ENCODE results near the gene FAT1.

GRCh38 chr4:186584912-186585311 is 138.7 kb downstream of the FAT1 start:
- TF ChIP-seq, protein P1, sequence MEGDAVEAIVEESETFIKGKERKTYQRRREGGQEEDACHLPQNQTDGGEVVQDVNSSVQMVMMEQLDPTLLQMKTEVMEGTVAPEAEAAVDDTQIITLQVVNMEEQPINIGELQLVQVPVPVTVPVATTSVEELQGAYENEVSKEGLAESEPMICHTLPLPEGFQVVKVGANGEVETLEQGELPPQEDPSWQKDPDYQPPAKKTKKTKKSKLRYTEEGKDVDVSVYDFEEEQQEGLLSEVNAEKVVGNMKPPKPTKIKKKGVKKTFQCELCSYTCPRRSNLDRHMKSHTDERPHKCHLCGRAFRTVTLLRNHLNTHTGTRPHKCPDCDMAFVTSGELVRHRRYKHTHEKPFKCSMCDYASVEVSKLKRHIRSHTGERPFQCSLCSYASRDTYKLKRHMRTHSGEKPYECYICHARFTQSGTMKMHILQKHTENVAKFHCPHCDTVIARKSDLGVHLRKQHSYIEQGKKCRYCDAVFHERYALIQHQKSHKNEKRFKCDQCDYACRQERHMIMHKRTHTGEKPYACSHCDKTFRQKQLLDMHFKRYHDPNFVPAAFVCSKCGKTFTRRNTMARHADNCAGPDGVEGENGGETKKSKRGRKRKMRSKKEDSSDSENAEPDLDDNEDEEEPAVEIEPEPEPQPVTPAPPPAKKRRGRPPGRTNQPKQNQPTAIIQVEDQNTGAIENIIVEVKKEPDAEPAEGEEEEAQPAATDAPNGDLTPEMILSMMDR (IDR thresholded peaks at IDR 0.05) = no peak
- TF ChIP-seq POLR2A (IDR thresholded peaks at IDR 0.05) = no peak

Data from esophagus squamous epithelium (tissue), 4 donors.